ENCODE data around the gene C19orf85.

DNA sequence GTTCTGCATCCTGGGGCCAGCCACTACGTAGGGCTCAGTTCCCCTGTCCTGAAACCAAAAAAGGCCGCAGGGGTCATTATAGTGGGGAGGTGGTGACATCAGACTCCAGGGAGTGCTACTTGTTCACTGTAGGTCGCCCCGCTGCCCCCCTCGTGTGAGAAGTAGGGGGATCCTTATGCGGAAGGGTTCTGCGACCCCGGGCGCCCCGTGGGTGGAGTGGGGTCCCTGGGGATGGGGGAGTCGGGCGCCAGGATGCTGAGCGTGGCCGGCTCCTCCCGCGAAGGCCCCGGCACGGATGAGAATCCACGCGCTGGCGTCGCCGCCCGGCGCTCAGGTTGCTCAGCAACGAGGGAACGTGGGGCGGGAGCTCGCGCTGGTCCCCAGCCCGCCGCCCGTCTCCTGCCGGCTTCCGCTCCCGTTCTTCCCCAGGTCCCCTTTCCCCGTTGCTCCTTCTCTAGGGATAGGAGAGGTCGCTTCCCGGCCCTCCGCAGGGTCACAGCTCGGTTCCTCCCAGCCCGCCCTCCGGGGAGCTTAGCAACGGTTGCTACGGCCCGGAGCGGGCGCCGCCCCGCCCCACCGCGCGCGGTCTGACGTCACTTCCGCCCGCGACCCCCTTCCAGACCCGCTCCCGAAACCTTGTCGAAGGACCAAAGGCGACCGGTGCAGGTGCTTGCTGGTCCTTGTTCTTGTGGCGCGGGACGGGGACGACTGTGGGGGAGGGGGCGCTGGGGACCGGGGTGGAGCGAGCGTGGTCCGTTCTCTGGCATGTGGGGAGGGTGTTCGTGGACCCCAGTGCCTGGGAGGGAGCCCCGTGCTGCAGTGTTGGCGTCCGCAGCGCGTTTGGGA is 20.3 kb upstream of the C19orf85 start, which contains the start of gene NAT14:
- no peak for TF ChIP-seq POLR2A (IDR thresholded peaks at IDR 0.05)
- TF ChIP-seq POLR2AphosphoS5 (IDR thresholded peaks at IDR 0.05): peak in 2 of 4 donors; percentile 50 to 61
